ENCODE measurements around the gene CACNG5.

- TF ChIP-seq CTCF (conservative IDR thresholded peaks at IDR 0.05), result no peak
- no peak for TF ChIP-seq ZFX (IDR thresholded peaks at IDR 0.05)
Observed at GRCh38 chr17:66835476-66835875, 559 bp downstream of the CACNG5 start.

Measured in C4-2B (cell line).